HepG2 (cell line): Measurements from ENCODE around the gene RGS10. TPM values are rescaled to one million over a fixed set of nuclear protein-coding genes. Genes with fewer than 3 reads are reported as not detected.
A peak's percentile ranks its signal among the peaks of the same experiment; 100 is the strongest.

Experiments used
- ATAD3A ChIP-seq: sonication (generic); formaldehyde crosslinking; IDR thresholded peaks from 2 replicates; pipeline ENCODE4 v1.4.0; 2020; ENCODE audit warnings: missing genetic modification reagents
- CTCF ChIP-seq: sonication (generic); formaldehyde crosslinking; IDR thresholded peaks from 2 replicates; pipeline ENCODE4 v1.5.0; 2020; ENCODE audit warnings: mild to moderate bottlenecking, missing genetic modification reagents, moderate library complexity
- HDAC2 ChIP-seq: sonication (generic); formaldehyde crosslinking; IDR thresholded peaks from 2 replicates; pipeline ENCODE4 v1.4.0; 2020; ENCODE audit warnings: missing genetic modification reagents
- KAT8 ChIP-seq: IDR thresholded peaks from 2 replicates; pipeline ENCODE4 v1.6.1; 2016; ENCODE audit warnings: missing genetic modification reagents, missing compliant biosample characterization
- KLF15 ChIP-seq: sonication (generic); formaldehyde crosslinking; IDR thresholded peaks from 2 replicates; pipeline ENCODE4 v1.8.1; 2023; ENCODE audit warnings: borderline replicate concordance, mild to moderate bottlenecking, inconsistent platforms, missing genetic modification reagents, mixed read lengths
- MYNN ChIP-seq: sonication (generic); formaldehyde crosslinking; IDR thresholded peaks from 2 replicates; pipeline ENCODE4 v1.4.0; 2020; ENCODE audit warnings: mild to moderate bottlenecking, low read depth, missing genetic modification reagents
- NCOA2 ChIP-seq: sonication (generic); formaldehyde crosslinking; IDR thresholded peaks from 2 replicates; pipeline ENCODE4 v1.8.0; 2022; ENCODE audit warnings: inconsistent platforms
- RAD21 ChIP-seq: fragments of 450-650 bp; formaldehyde crosslinking; IDR thresholded peaks from 2 replicates; pipeline ENCODE4 v1.5.0; 2020; ENCODE audit warnings: mild to moderate bottlenecking
- SP1 ChIP-seq, 2 experiments: fragments of 450-650 bp in 1 of 2; sonication (generic) in 1 of 2; formaldehyde crosslinking in 1 of 2; IDR thresholded peaks; 2 replicates each; pipeline versions ENCODE4 v1.4.0 to v1.6.1; 2016 to 2020; ENCODE audit warnings: missing genetic modification reagents in 1 of 2
- TAF1 ChIP-seq: sonication (generic); formaldehyde crosslinking; IDR thresholded peaks from 2 replicates; pipeline ENCODE4 v1.4.0; 2020; ENCODE audit warnings: missing genetic modification reagents
- TARDBP ChIP-seq: sonication (generic); formaldehyde crosslinking; IDR thresholded peaks from 2 replicates; pipeline ENCODE4 v1.8.0; 2022; ENCODE audit warnings: mild to moderate bottlenecking, missing genetic modification reagents
- U2AF1 ChIP-seq: fragments of 200-400 bp; formaldehyde crosslinking; optimal IDR thresholded peaks from 2 replicates; pipeline ENCODE3; 2017; ENCODE audit warnings: mild to moderate bottlenecking, low read depth, low read length
- UBTF ChIP-seq: sonication (generic); formaldehyde crosslinking; IDR thresholded peaks from 2 replicates; pipeline ENCODE4 v1.4.0; 2020; ENCODE audit warnings: mild to moderate bottlenecking, missing genetic modification reagents
- ZNF142 ChIP-seq: sonication (generic); formaldehyde crosslinking; IDR thresholded peaks from 2 replicates; pipeline ENCODE4 v1.4.0; 2020; ENCODE audit warnings: missing genetic modification reagents
- ZNF232 ChIP-seq: sonication (generic); formaldehyde crosslinking; IDR thresholded peaks from 2 replicates; pipeline ENCODE4 v1.4.0; 2020; ENCODE audit warnings: missing genetic modification reagents, borderline replicate concordance
- ZNF274 ChIP-seq: sonication (generic); formaldehyde crosslinking; IDR thresholded peaks from 2 replicates; pipeline ENCODE4 v1.5.1; 2020; ENCODE audit warnings: mild to moderate bottlenecking, missing genetic modification reagents
- ZNF724P ChIP-seq: sonication (generic); formaldehyde crosslinking; IDR thresholded peaks from 2 replicates; pipeline ENCODE4 v1.8.0; 2022; ENCODE audit warnings: missing genetic modification reagents, borderline replicate concordance
- ZNF773 ChIP-seq: sonication (generic); formaldehyde crosslinking; IDR thresholded peaks from 2 replicates; pipeline ENCODE4 v1.4.0; 2020; ENCODE audit warnings: missing genetic modification reagents, borderline replicate concordance
- ZSCAN20 ChIP-seq: sonication (generic); formaldehyde crosslinking; IDR thresholded peaks from 2 replicates; pipeline ENCODE4 v1.4.0; 2020; ENCODE audit warnings: missing genetic modification reagents, mild to moderate bottlenecking, borderline replicate concordance
- polyA plus RNA-seq, 8 experiments: library from polyadenylated mRNA; depleted of rRNA in 3 of 8; stranded (reverse) in 7 of 8; unstranded in 1 of 8; fragments of >200 nt; fragmentation: Illumina TruSeq in 4 of 8; extraction: Trizol in 4 of 8; gene quantifications; 2 replicates each; pipeline versions ENCODE4 v1.2.1 to v1.2.3, GENCODE V29; 2011 to 2016; ENCODE audit warnings: low read depth in 4 of 8, missing spikeins in 1 of 8, mixed read lengths in 1 of 8; ENCODE audit not compliant: insufficient read depth in 1 of 8
- total RNA-seq, 5 experiments: library from RNA; depleted of rRNA; stranded (reverse); fragments of >200 nt; fragmentation: Illumina TruSeq; extraction: Trizol; gene quantifications; 2 replicates each; pipeline ENCODE4 v1.2.3, GENCODE V29; 2016; ENCODE audit warnings: low read depth in 1 of 5

RGS10 gene
- total and polyA plus RNA-seq, 2 of the 13 experiments (the other 11 are each of a cell fraction or from before 2014, with no cell fraction given) = 1.7 to 5.1 TPM

GRCh38 chr10:119542988-119543813 is 682 bp upstream of the RGS10 start (continued):
- TF ChIP-seq HDAC2 (CRISPR knock-in tag) (no peak), TAF1 (CRISPR knock-in tag) (peak; percentile 18; the same call in 1 of the 2 replicates), RAD21 (CRISPR knock-in tag) (peak; percentile 52), TARDBP (CRISPR knock-in tag) (peak; percentile 25; the same call in 1 of the 2 replicates), ZSCAN20 (CRISPR knock-in tag) (0 out of 2 replicates have a peak, but pooled peaks have one; percentile 52), ZNF773 (CRISPR knock-in tag) (no peak), ZNF142 (CRISPR knock-in tag) (peak; percentile 38; the same call in 1 of the 2 replicates), ATAD3A (CRISPR knock-in tag) (no peak), ZNF274 (CRISPR knock-in tag) (peak; percentile 77; the same call in 1 of the 2 replicates), SP1 (IDR thresholded peaks at IDR 0.05) (no peak), SP1 (CRISPR knock-in tag; IDR thresholded peaks at IDR 0.05) (no peak), ZNF724P (CRISPR knock-in tag) (no peak), MYNN (CRISPR knock-in tag) (0 out of 2 replicates have a peak, but pooled peaks have one; percentile 21), CTCF (peak; percentile 61), U2AF1 (no peak), ZNF232 (peak; percentile 25; the same call in 1 of the 2 replicates), KLF15 (CRISPR knock-in tag) (no peak), NCOA2 (peak; percentile 11; the same call in 1 of the 2 replicates), KAT8 (no peak), UBTF (CRISPR knock-in tag) (0 out of 2 replicates have a peak, but pooled peaks have one; percentile 17)
